ENCODE measurements around the gene TNFAIP8.
"Not testable (repeated sequence)": the region's sequence is repeated elsewhere in the genome, so short reads cannot be mapped to it uniquely, and the experiment has no call there.

The TNFAIP8 gene

GRCh38 chr5:119439140-119439631 lies 83.4 kb downstream of the TNFAIP8 start:
- Histone ChIP-seq H3K27me3 (replicated peaks) (no peaks in the 10 kb centered on the region), H3K36me3 (replicated peaks) (no peaks in the 10 kb centered on the region), H3K4me3 (ENCODE audit: low read depth, low read length) (no peak overlapping the region), H3K27ac (no peak overlapping the region)
- DNase-seq = no peak
- TF ChIP-seq CTCF (IDR thresholded peaks at IDR 0.05; ENCODE audit: low read depth, low read length, missing control alignments) = no peak
- in situ Hi-C loops (cut with HindIII; ENCODE audit: low pct_ligation_motif_present, low sequenced_read_pairs) = no loop called here

- H3K27me3 ChIP-seq (replicated peaks); in situ Hi-C loops (cut with HindIII; ENCODE audit: low pct_ligation_motif_present, low sequenced_read_pairs); DNase-seq; H3K36me3 ChIP-seq (replicated peaks); H3K27ac ChIP-seq; H3K4me3 ChIP-seq (ENCODE audit: low read depth, low read length): not testable (repeated sequence)
These were observed 83.8 kb downstream of the TNFAIP8 start for GRCh38 chr5:119439632-119440031.

GRCh38 chr5:119444643-119445042 lies 88.8 kb downstream of the TNFAIP8 start:
- H3K27ac ChIP-seq; H3K4me3 ChIP-seq (ENCODE audit: low read depth, low read length); H3K36me3 ChIP-seq (replicated peaks); DNase-seq; in situ Hi-C loops (cut with HindIII; ENCODE audit: low pct_ligation_motif_present, low sequenced_read_pairs); H3K27me3 ChIP-seq (replicated peaks): not testable (repeated sequence)

- H3K27ac ChIP-seq = no peak overlapping the region
These were observed 89.7 kb downstream of the TNFAIP8 start for GRCh38 chr5:119445544-119445943.

More at GRCh38 chr5:119445544-119445943, 89.7 kb downstream of the TNFAIP8 start:
- no peak overlapping the region for H3K4me3 ChIP-seq (ENCODE audit: low read depth, low read length)
- no peaks in the 10 kb centered on the region for H3K36me3 ChIP-seq (replicated peaks)
- DNase-seq = no peak
- in situ Hi-C loops (cut with HindIII; ENCODE audit: low pct_ligation_motif_present, low sequenced_read_pairs) = no loop called here
- TF ChIP-seq CTCF (IDR thresholded peaks at IDR 0.05; ENCODE audit: low read depth, low read length, missing control alignments) = no peak
- H3K27me3 ChIP-seq (replicated peaks) = no peaks in the 10 kb centered on the region

All from brain microvascular endothelial cell (primary cell).